Lower leg skin (tissue), 4 donors: ENCODE results near the gene UBA1. TPM values are rescaled to one million over a fixed set of nuclear protein-coding genes. Genes with fewer than 3 reads are reported as not detected.
A peak's percentile ranks its signal among the peaks of the same experiment; 100 is the strongest.

ENCODE experiments used
- DNase-seq, 2 donors: peaks; one replicate each; pipeline ENCODE4 v3.0.0-alpha.2; 2019; ENCODE audit warnings: low spot score in 2 of 2
- H3K4me3 ChIP-seq: fragments of 200-600 bp; sonication (generic); 2 replicates; pipeline ENCODE4 v1.5.1; 2017; ENCODE audit warnings: mild to moderate bottlenecking, low read depth; ENCODE audit not compliant: poor library complexity, severe bottlenecking
- CTCF ChIP-seq, 3 donors: fragments of 450-650 bp; IDR thresholded peaks; one replicate each; pipeline ENCODE4 v1.5.1; 2016; ENCODE audit warnings: antibody characterized with exemption in 3 of 3, mild to moderate bottlenecking in 3 of 3, moderate library complexity in 2 of 3
- POLR2A ChIP-seq, 2 donors: fragments of 450-650 bp; IDR thresholded peaks; one replicate each; pipeline ENCODE4 v1.6.1; 2016 to 2017; ENCODE audit warnings: antibody characterized with exemption in 2 of 2, mild to moderate bottlenecking in 1 of 2, moderate library complexity in 1 of 2
- WGBS, 2 donors: methylation state at CpG; one replicate each; pipeline ENCODE4 v1.1.5; 2018; 5-methylcytosine and 5-hydroxymethylcytosine counted together
- intact Hi-C: fragments of 100-400 bp; cut with DNase I; formaldehyde crosslinking; loops from one replicate; pipeline ENCODE4 v1.15.0; 2023; ENCODE audit warnings: low total_unique reads
- total RNA-seq, 4 donors: library from RNA; depleted of rRNA; stranded (reverse); fragments of >200 nt; gene quantifications; one replicate each; pipeline ENCODE4 v1.1.0, GENCODE V29; 2016

The UBA1 gene
- total RNA-seq, 4 donors from 2014 or later = 112 to 159 (median 121) TPM

- WGBS, 2 donors = 63% methylated on average over 16 of the region's 16 CpGs
- no peak for DNase-seq
- no peak overlapping the region for H3K4me3 ChIP-seq
- intact Hi-C loops = loop anchor here (10.0 kb wide), 2 partner anchors 193 to 333 kb away; no protein-coding TSS in a partner anchor
- TF ChIP-seq CTCF (IDR thresholded peaks at IDR 0.05) = no peak
- no peak for TF ChIP-seq POLR2A (IDR thresholded peaks at IDR 0.05)
Measured at GRCh38 chrX:47191806-47192401, 1.7 kb upstream of the UBA1 start.

GRCh38 chrX:47194194-47194787 is 662 bp downstream of the UBA1 start:
- 14 to 16% methylated on average over 10 to 14 of the region's 14 CpGs for WGBS, 2 donors
- TF ChIP-seq CTCF (IDR thresholded peaks at IDR 0.05) = no peak
- no peak for TF ChIP-seq POLR2A (IDR thresholded peaks at IDR 0.05)
- H3K4me3 ChIP-seq = peak overlapping the region; percentile 47
- no peak for DNase-seq
- intact Hi-C loops = loop anchor here (10.0 kb wide), 2 partner anchors 191 to 331 kb away; no protein-coding TSS in a partner anchor

GRCh38 chrX:47196098-47196497 is 2.5 kb downstream of the UBA1 start:
- H3K4me3 ChIP-seq = no peak overlapping the region
- intact Hi-C loops = loop anchor here (10.0 kb wide), 2 partner anchors 189 to 329 kb away; no protein-coding TSS in a partner anchor
- DNase-seq = no peak
- no peak for TF ChIP-seq POLR2A (IDR thresholded peaks at IDR 0.05)
- WGBS, 2 donors = 34 to 67% methylated on average over 3 of the region's 3 CpGs

GRCh38 chrX:47197526-47197925 is 3.9 kb downstream of the UBA1 start:
- WGBS, 2 donors = 55 to 73% methylated on average over 7 of the region's 7 CpGs
- intact Hi-C loops = loop anchor here (10.0 kb wide), 2 partner anchors 187 to 327 kb away; no protein-coding TSS in a partner anchor
- TF ChIP-seq CTCF (IDR thresholded peaks at IDR 0.05) (no peak), POLR2A (IDR thresholded peaks at IDR 0.05) (no peak)
- H3K4me3 ChIP-seq = no peak overlapping the region
- no peak for DNase-seq

GRCh38 chrX:47198026-47198686 is 4.5 kb downstream of the UBA1 start:
- intact Hi-C loops = loop anchor here (10.0 kb wide), 2 partner anchors 187 to 327 kb away; no protein-coding TSS in a partner anchor

More at GRCh38 chrX:47198026-47198686, 4.5 kb downstream of the UBA1 start:
- no peak overlapping the region for H3K4me3 ChIP-seq
- 77 to 94% methylated on average over 10 of the region's 10 CpGs for WGBS, 2 donors
- no peak for TF ChIP-seq CTCF (IDR thresholded peaks at IDR 0.05)
- TF ChIP-seq POLR2A (IDR thresholded peaks at IDR 0.05) = no peak
- no peak for DNase-seq
